Measurements from ENCODE around the gene VGLL4. TPM values are rescaled to one million over a fixed set of nuclear protein-coding genes. Genes with fewer than 3 reads are reported as not detected.
"Not testable (repeated sequence)": the region's sequence is repeated elsewhere in the genome, so short reads cannot be mapped to it uniquely, and the experiment has no call there.

The VGLL4 gene
- polyA plus RNA-seq, 3 donors from 2014 or later = 11.9 to 44.4 (median 25.6) TPM

GRCh38 chr3:11534011-11534792, 109.5 kb downstream of the VGLL4 start:
- Mint-ChIP-seq H3K27ac (no peak overlapping the region), H3K9me3 (no peaks in the 10 kb centered on the region), H3K27me3 (ENCODE audit: low read depth in 3 of 3) (peaks cover 0 to 2% (median 0%) of the 10 kb centered on the region in 3 donors), H3K36me3 (peaks cover 0 to 4% (median 3%) of the 10 kb centered on the region in 3 donors), H3K4me3 (no peak overlapping the region), H3K4me1 (peaks cover 0 to 17% of the 10 kb centered on the region in 2 donors)
- DNase-seq = no peak

GRCh38 chr3:11532931-11533391, 110.8 kb downstream of the VGLL4 start:
- Mint-ChIP-seq H3K9me3 (no peaks in the 10 kb centered on the region), H3K4me3 (peak overlapping the region in 1 of 5 donors; percentile 34), H3K27ac (peak overlapping the region in 1 of 6 donors; percentile 49), H3K4me1 (peaks cover 0 to 17% of the 10 kb centered on the region in 2 donors), H3K36me3 (peaks cover under 1 to 7% (median 7%) of the 10 kb centered on the region in 3 donors), H3K27me3 (ENCODE audit: low read depth in 3 of 3) (peaks cover 0 to 2% (median 1%) of the 10 kb centered on the region in 3 donors)
- no peak for DNase-seq

- H3K4me1 Mint-ChIP-seq = peaks cover 0 to 17% of the 10 kb centered on the region in 2 donors
- peaks cover 0 to 2% (median 1%) of the 10 kb centered on the region in 3 donors for H3K27me3 Mint-ChIP-seq (ENCODE audit: low read depth in 3 of 3)
- no peak for DNase-seq
- no peak overlapping the region for H3K4me3 Mint-ChIP-seq
- no peaks in the 10 kb centered on the region for H3K9me3 Mint-ChIP-seq
- peaks cover 7 to 10% (median 9%) of the 10 kb centered on the region in 3 donors for H3K36me3 Mint-ChIP-seq
- no peak overlapping the region for H3K27ac Mint-ChIP-seq
Observed at GRCh38 chr3:11530153-11530721, 113.5 kb downstream of the VGLL4 start.

- peaks cover 0 to 17% of the 10 kb centered on the region in 2 donors for H3K4me1 Mint-ChIP-seq
- peaks cover 7 to 10% (median 9%) of the 10 kb centered on the region in 3 donors for H3K36me3 Mint-ChIP-seq
Observed at GRCh38 chr3:11529281-11529680, 114.4 kb downstream of the VGLL4 start.

GRCh38 chr3:11526121-11526520, 117.6 kb downstream of the VGLL4 start:
- not testable (repeated sequence) for H3K4me1 Mint-ChIP-seq; DNase-seq; H3K36me3 Mint-ChIP-seq; H3K27me3 Mint-ChIP-seq (ENCODE audit: low read depth in 3 of 3); H3K4me3 Mint-ChIP-seq; H3K9me3 Mint-ChIP-seq; H3K27ac Mint-ChIP-seq

More at GRCh38 chr3:11529281-11529680, 114.4 kb downstream of the VGLL4 start:
- peaks cover 0 to 2% (median 1%) of the 10 kb centered on the region in 3 donors for H3K27me3 Mint-ChIP-seq (ENCODE audit: low read depth in 3 of 3)
- no peaks in the 10 kb centered on the region for H3K9me3 Mint-ChIP-seq
- DNase-seq = no peak
- H3K4me3 Mint-ChIP-seq = no peak overlapping the region
- no peak overlapping the region for H3K27ac Mint-ChIP-seq

- Mint-ChIP-seq H3K36me3 (peaks cover 6 to 7% (median 6%) of the 10 kb centered on the region in 3 donors), H3K9me3 (no peaks in the 10 kb centered on the region), H3K27me3 (ENCODE audit: low read depth in 3 of 3) (peaks cover 0 to 1% (median 0%) of the 10 kb centered on the region in 3 donors), H3K4me3 (no peak overlapping the region), H3K27ac (no peak overlapping the region), H3K4me1 (peaks cover 0 to 1% of the 10 kb centered on the region in 2 donors)
- DNase-seq = no peak
Observed at GRCh38 chr3:11523572-11524101, 120.1 kb downstream of the VGLL4 start.

GRCh38 chr3:11522953-11523571, 120.7 kb downstream of the VGLL4 start:
- no peaks in the 10 kb centered on the region for H3K9me3 Mint-ChIP-seq
- H3K4me3 Mint-ChIP-seq = no peak overlapping the region
- no peak for DNase-seq
- peaks cover 0 to 1% of the 10 kb centered on the region in 2 donors for H3K4me1 Mint-ChIP-seq
- peaks cover 3 to 7% (median 3%) of the 10 kb centered on the region in 3 donors for H3K36me3 Mint-ChIP-seq
- peak overlapping the region in 1 of 6 donors; percentile 43 for H3K27ac Mint-ChIP-seq
- H3K27me3 Mint-ChIP-seq (ENCODE audit: low read depth in 3 of 3) = no peaks in the 10 kb centered on the region

- H3K4me1 Mint-ChIP-seq = peaks cover 0 to 1% of the 10 kb centered on the region in 2 donors
- no peak for DNase-seq
- H3K4me3 Mint-ChIP-seq = no peak overlapping the region
- H3K27ac Mint-ChIP-seq = no peak overlapping the region
- peaks cover 0 to 2% (median 0%) of the 10 kb centered on the region in 3 donors for H3K36me3 Mint-ChIP-seq
- H3K27me3 Mint-ChIP-seq (ENCODE audit: low read depth in 3 of 3) = no peaks in the 10 kb centered on the region
- no peaks in the 10 kb centered on the region for H3K9me3 Mint-ChIP-seq
Observed at GRCh38 chr3:11522398-11522715, 121.4 kb downstream of the VGLL4 start.

- Mint-ChIP-seq H3K36me3 (no peaks in the 10 kb centered on the region), H3K4me3 (no peak overlapping the region), H3K9me3 (no peaks in the 10 kb centered on the region), H3K4me1 (peaks cover 0 to 1% of the 10 kb centered on the region in 2 donors), H3K27ac (no peak overlapping the region), H3K27me3 (ENCODE audit: low read depth in 3 of 3) (peaks cover 0 to 2% (median 0%) of the 10 kb centered on the region in 3 donors)
- no peak for DNase-seq
Observed at GRCh38 chr3:11521167-11521566, 122.5 kb downstream of the VGLL4 start.

- H3K4me1 Mint-ChIP-seq = peaks cover 13 to 17% of the 10 kb centered on the region in 2 donors
- DNase-seq = no peak
- no peak overlapping the region for H3K4me3 Mint-ChIP-seq
- H3K36me3 Mint-ChIP-seq = peaks cover 0 to 3% (median 0%) of the 10 kb centered on the region in 3 donors
- peaks cover 0 to 2% (median 0%) of the 10 kb centered on the region in 3 donors for H3K27me3 Mint-ChIP-seq (ENCODE audit: low read depth in 3 of 3)
- H3K9me3 Mint-ChIP-seq = no peaks in the 10 kb centered on the region
- peak overlapping the region in 2 of 6 donors; percentile 52 to 57 for H3K27ac Mint-ChIP-seq
Observed at GRCh38 chr3:11517601-11518000, 126.1 kb downstream of the VGLL4 start.

GRCh38 chr3:11514191-11514821, 129.4 kb downstream of the VGLL4 start:
- Mint-ChIP-seq H3K4me1 (peaks cover 13 to 17% of the 10 kb centered on the region in 2 donors), H3K27me3 (ENCODE audit: low read depth in 3 of 3) (peaks cover 0 to 2% (median 2%) of the 10 kb centered on the region in 3 donors), H3K36me3 (peaks cover 0 to 3% (median 0%) of the 10 kb centered on the region in 3 donors), H3K27ac (peak overlapping the region in 3 of 6 donors; percentile 14 to 65 (median 40)), H3K9me3 (no peaks in the 10 kb centered on the region), H3K4me3 (no peak overlapping the region)
- no peak for DNase-seq

- H3K27ac Mint-ChIP-seq = peak overlapping the region in 1 of 6 donors; percentile 65
- H3K36me3 Mint-ChIP-seq = peaks cover 0 to 3% (median 0%) of the 10 kb centered on the region in 3 donors
- no peak overlapping the region for H3K4me3 Mint-ChIP-seq
- H3K4me1 Mint-ChIP-seq = peaks cover 13 to 17% of the 10 kb centered on the region in 2 donors
- H3K9me3 Mint-ChIP-seq = no peaks in the 10 kb centered on the region
- DNase-seq = no peak
- H3K27me3 Mint-ChIP-seq (ENCODE audit: low read depth in 3 of 3) = peaks cover 0 to 2% (median 2%) of the 10 kb centered on the region in 3 donors
Observed at GRCh38 chr3:11513817-11514135, 129.9 kb downstream of the VGLL4 start.

- H3K4me1 Mint-ChIP-seq = peaks cover 13 to 17% of the 10 kb centered on the region in 2 donors
- DNase-seq; H3K9me3 Mint-ChIP-seq; H3K27ac Mint-ChIP-seq; H3K27me3 Mint-ChIP-seq (ENCODE audit: low read depth in 3 of 3); H3K4me3 Mint-ChIP-seq; H3K36me3 Mint-ChIP-seq: not testable (repeated sequence)
Observed at GRCh38 chr3:11513125-11513816, 130.4 kb downstream of the VGLL4 start.
